ENCODE measurements around the gene ZNF366. TPM values are rescaled to one million over a fixed set of nuclear protein-coding genes. Genes with fewer than 3 reads are reported as not detected.

The ZNF366 gene
- total and polyA plus RNA-seq, 3 donors from 2014 or later, result 0.96 to 2.2 (median 1.4) TPM

GRCh38 chr5:72497823-72498222 lies 9.4 kb downstream of the ZNF366 start:
- intact Hi-C loops (cut with DNase I; ENCODE audit: low total_unique reads), result no loop called here
- no peak overlapping the region for H3K4me3 ChIP-seq
- no peaks in the 10 kb centered on the region for H3K27me3 ChIP-seq
- H3K9me3 ChIP-seq, result no peaks in the 10 kb centered on the region
- 85 to 91% methylated on average over 3 of the region's 3 CpGs for WGBS, 2 donors
- TF ChIP-seq CTCF (IDR thresholded peaks at IDR 0.05), result no peak
- no peak for TF ChIP-seq POLR2A (IDR thresholded peaks at IDR 0.05)
- no peak for DNase-seq
- H3K27ac ChIP-seq, result no peak overlapping the region
- no peaks in the 10 kb centered on the region for H3K36me3 ChIP-seq (ENCODE audit: low read depth, missing control alignments)
- H3K4me1 ChIP-seq, result no peaks in the 10 kb centered on the region

DNA sequence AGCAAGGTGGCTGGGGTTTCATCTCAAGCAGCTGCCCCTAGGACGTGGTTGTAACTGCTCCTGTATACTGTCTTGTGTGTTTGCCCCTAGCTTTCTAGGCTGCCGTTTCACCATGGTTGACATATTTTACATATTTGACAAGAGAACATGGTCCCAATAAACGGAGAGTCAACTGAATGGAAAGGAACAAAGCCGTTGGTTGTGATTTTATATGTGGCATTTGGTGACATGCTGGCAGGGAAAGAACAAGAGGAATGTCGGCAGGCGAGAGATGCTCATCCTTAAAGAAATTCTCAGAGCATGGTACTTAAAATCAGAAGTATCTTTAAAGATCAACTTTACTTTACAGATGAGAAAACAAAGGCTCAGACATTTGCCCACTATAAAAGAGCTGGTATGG lies 11.8 kb downstream of the ZNF366 start:
- DNase-seq, result no peak
- no peaks in the 10 kb centered on the region for H3K9me3 ChIP-seq
- H3K27ac ChIP-seq, result no peak overlapping the region
- TF ChIP-seq CTCF (IDR thresholded peaks at IDR 0.05) (no peak), POLR2A (IDR thresholded peaks at IDR 0.05) (no peak)
- no peaks in the 10 kb centered on the region for H3K27me3 ChIP-seq
- intact Hi-C loops (cut with DNase I; ENCODE audit: low total_unique reads), result no loop called here
- 91 to 95% methylated on average over 6 of the region's 6 CpGs for WGBS, 2 donors
- H3K4me3 ChIP-seq, result no peak overlapping the region
- H3K36me3 ChIP-seq (ENCODE audit: low read depth, missing control alignments), result no peaks in the 10 kb centered on the region
- H3K4me1 ChIP-seq, result no peaks in the 10 kb centered on the region

DNA sequence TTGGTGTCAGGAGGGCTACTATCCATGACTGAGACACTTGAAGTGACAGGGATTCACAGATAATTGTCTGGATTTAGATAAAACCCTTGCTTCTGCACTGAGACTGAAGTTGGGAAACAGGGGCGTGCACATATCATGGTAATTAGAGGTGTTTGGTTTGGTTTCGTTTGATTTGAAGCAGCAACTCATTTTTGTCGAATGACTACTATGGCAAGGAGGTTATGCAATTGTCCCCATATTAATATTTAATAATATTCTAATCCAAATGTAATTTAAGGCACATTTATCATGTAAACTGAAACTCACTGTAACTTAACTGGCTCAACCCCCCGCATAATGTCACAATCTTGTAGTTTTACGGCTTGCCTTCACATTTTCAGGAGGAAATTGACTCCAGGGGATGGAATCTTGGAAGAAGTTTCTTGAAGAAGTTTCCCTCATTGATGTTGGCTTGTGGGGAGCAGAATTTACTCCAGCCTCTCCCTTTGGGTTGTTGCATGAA lies 12.5 kb downstream of the ZNF366 start:
- intact Hi-C loops (cut with DNase I; ENCODE audit: low total_unique reads), result no loop called here

DNA sequence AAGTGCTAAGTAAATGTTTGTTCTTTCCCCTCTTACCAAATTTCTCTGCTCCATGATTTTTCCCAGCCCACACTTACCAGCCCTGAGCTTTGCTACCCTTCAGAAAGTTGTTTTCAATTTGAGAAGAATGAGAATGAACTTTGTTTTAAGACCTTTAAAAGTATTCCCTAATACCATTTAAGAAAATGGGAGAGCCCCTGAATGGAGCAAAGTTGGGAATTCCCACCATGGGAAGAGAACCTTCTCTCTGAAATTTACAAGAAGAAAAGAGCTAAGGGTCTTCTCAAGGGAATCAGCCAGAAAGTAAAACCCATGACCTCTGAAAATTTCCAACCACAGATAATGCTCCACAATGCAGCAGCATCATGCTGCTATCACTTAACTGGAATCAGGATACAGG lies 17.7 kb downstream of the ZNF366 start:
- Histone ChIP-seq H3K27ac (no peak overlapping the region), H3K27me3 (no peaks in the 10 kb centered on the region), H3K4me1 (no peaks in the 10 kb centered on the region), H3K9me3 (no peaks in the 10 kb centered on the region), H3K4me3 (no peak overlapping the region), H3K36me3 (ENCODE audit: low read depth, missing control alignments) (no peaks in the 10 kb centered on the region)
- TF ChIP-seq POLR2A (IDR thresholded peaks at IDR 0.05), result no peak
- TF ChIP-seq CTCF (IDR thresholded peaks at IDR 0.05), result no peak
- intact Hi-C loops (cut with DNase I; ENCODE audit: low total_unique reads), result no loop called here
- DNase-seq, result no peak

More for the DNA sequence above, 12.5 kb downstream of the ZNF366 start:
- Histone ChIP-seq H3K36me3 (ENCODE audit: low read depth, missing control alignments) (no peaks in the 10 kb centered on the region), H3K27me3 (no peaks in the 10 kb centered on the region), H3K4me1 (no peaks in the 10 kb centered on the region), H3K27ac (no peak overlapping the region), H3K9me3 (no peaks in the 10 kb centered on the region), H3K4me3 (no peak overlapping the region)
- WGBS, 2 donors, result 79 to 83% methylated on average over 5 of the region's 5 CpGs
- TF ChIP-seq POLR2A (IDR thresholded peaks at IDR 0.05) (no peak), CTCF (IDR thresholded peaks at IDR 0.05) (no peak)
- DNase-seq, result no peak

- Histone ChIP-seq H3K9me3 (no peaks in the 10 kb centered on the region), H3K27ac (no peak overlapping the region), H3K4me1 (no peaks in the 10 kb centered on the region), H3K36me3 (ENCODE audit: low read depth, missing control alignments) (no peaks in the 10 kb centered on the region), H3K4me3 (no peak overlapping the region), H3K27me3 (no peaks in the 10 kb centered on the region)
- no peak for DNase-seq
- no peak for TF ChIP-seq CTCF (IDR thresholded peaks at IDR 0.05)
- TF ChIP-seq POLR2A (IDR thresholded peaks at IDR 0.05), result no peak
- intact Hi-C loops (cut with DNase I; ENCODE audit: low total_unique reads), result no loop called here
These were observed 18.5 kb downstream of the ZNF366 start for GRCh38 chr5:72488756-72489155.

Measured in testis (tissue), 3 donors.